Measurements from ENCODE around the gene GLP1R. TPM values are rescaled to one million over a fixed set of nuclear protein-coding genes. Genes with fewer than 3 reads are reported as not detected.

GLP1R gene
- total RNA-seq, 1 donor from 2014 or later: 0.35 TPM

GRCh38 chr6:39063526-39063925 is 14.9 kb downstream of the GLP1R start:
- ATAC-seq: no peak
- H3K4me3 ChIP-seq: no peak overlapping the region
- H3K27me3 ChIP-seq (ENCODE audit: low read depth): no peaks in the 10 kb centered on the region
- no peak for DNase-seq
- H3K36me3 ChIP-seq: no peaks in the 10 kb centered on the region
- intact Hi-C loops (cut with DNase I): no loop called here
- no peaks in the 10 kb centered on the region for H3K4me1 ChIP-seq
- no peak overlapping the region for H3K27ac ChIP-seq
- H3K9me3 ChIP-seq: no peaks in the 10 kb centered on the region
- TF ChIP-seq CTCF (IDR thresholded peaks at IDR 0.05): no peak

DNA sequence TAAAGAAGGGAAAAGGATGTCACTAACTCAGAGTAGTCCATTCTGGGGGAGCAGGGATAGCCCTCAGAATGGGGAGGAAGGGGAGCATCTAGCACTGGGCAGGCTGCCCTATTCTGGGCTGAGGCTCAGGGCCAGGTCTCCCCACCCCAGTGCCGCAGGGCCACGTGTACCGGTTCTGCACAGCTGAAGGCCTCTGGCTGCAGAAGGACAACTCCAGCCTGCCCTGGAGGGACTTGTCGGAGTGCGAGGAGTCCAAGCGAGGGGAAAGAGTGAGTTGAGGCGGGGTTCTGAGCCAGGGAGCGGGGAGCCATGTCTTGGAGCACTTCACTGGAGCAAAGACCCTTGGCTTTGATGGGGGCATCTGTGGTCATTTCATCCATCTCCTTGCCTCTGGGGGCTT is 17.0 kb downstream of the GLP1R start:
- H3K4me3 ChIP-seq: no peak overlapping the region
- no peaks in the 10 kb centered on the region for H3K9me3 ChIP-seq
- TF ChIP-seq CTCF (IDR thresholded peaks at IDR 0.05): no peak
- ATAC-seq (no peak), DNase-seq (no peak)
- no peaks in the 10 kb centered on the region for H3K36me3 ChIP-seq
- no peak overlapping the region for H3K27ac ChIP-seq
- intact Hi-C loops (cut with DNase I): no loop called here
- H3K27me3 ChIP-seq (ENCODE audit: low read depth): no peaks in the 10 kb centered on the region
- no peaks in the 10 kb centered on the region for H3K4me1 ChIP-seq

DNA sequence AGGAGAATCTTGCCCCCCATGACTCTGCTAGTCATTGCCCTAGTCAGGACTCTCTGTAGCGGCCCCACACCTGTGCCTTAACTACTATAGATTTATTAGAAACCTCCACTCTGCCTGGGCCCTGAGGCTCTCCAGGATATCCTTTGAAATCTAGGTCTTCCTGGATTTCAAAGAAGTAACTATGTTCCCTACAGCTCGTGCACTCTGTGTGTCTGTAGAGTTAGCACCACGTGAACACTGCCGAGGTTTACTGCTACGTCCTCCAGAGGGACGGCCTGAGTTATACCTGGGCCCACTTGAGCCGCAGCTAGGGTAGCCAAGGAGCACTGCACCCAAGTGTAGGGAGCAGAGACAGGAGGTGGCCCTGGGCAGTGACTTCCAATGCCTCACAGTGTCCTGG is 19.8 kb downstream of the GLP1R start:
- ATAC-seq: no peak
- no peaks in the 10 kb centered on the region for H3K27me3 ChIP-seq (ENCODE audit: low read depth)
- intact Hi-C loops (cut with DNase I): no loop called here
- DNase-seq: no peak
- no peaks in the 10 kb centered on the region for H3K36me3 ChIP-seq
- no peaks in the 10 kb centered on the region for H3K9me3 ChIP-seq
- no peak overlapping the region for H3K27ac ChIP-seq
- H3K4me1 ChIP-seq: no peaks in the 10 kb centered on the region
- no peak overlapping the region for H3K4me3 ChIP-seq
- no peak for TF ChIP-seq CTCF (IDR thresholded peaks at IDR 0.05)

- Histone ChIP-seq H3K27ac (no peak overlapping the region), H3K4me3 (no peak overlapping the region), H3K27me3 (ENCODE audit: low read depth) (no peaks in the 10 kb centered on the region), H3K9me3 (no peaks in the 10 kb centered on the region), H3K36me3 (no peaks in the 10 kb centered on the region), H3K4me1 (no peaks in the 10 kb centered on the region)
- DNase-seq: no peak
- TF ChIP-seq CTCF (IDR thresholded peaks at IDR 0.05): no peak
- no peak for ATAC-seq
- intact Hi-C loops (cut with DNase I): no loop called here
Measured at GRCh38 chr6:39072830-39073229, 24.2 kb downstream of the GLP1R start.

GRCh38 chr6:39073471-39074355 is 25.1 kb downstream of the GLP1R start:
- Histone ChIP-seq H3K27me3 (ENCODE audit: low read depth) (no peaks in the 10 kb centered on the region), H3K4me3 (no peak overlapping the region), H3K9me3 (no peaks in the 10 kb centered on the region), H3K36me3 (no peaks in the 10 kb centered on the region), H3K27ac (no peak overlapping the region), H3K4me1 (no peaks in the 10 kb centered on the region)
- no peak for TF ChIP-seq CTCF (IDR thresholded peaks at IDR 0.05)
- ATAC-seq (no peak), DNase-seq (no peak)
- intact Hi-C loops (cut with DNase I): no loop called here

Measured in lower lobe of right lung (tissue), 2 donors.